HepG2 (cell line): Measurements from ENCODE around the gene GPR107. TPM values are rescaled to one million over a fixed set of nuclear protein-coding genes. Genes with fewer than 3 reads are reported as not detected.

Experiments used
- ATAC-seq: fragments of 200-7000 bp; cut with Tn5 transposase; 3 replicates; pipeline ENCODE4 v1.9.1; 2020; ENCODE audit warnings: mild to moderate bottlenecking, moderate library complexity
- BruUV-seq: library from RNA; stranded (reverse); fragments of 400-500 nt; replicated peaks from 2 replicates; lab custom pipeline; 2021; lab: Mats Ljungman, UMichigan
- CTCF ChIA-PET: fragments of 300-600 bp; formaldehyde crosslinking; extraction: SDS; loops from one replicate; lab custom pipeline; 2021; ENCODE audit warnings: low total read pairs, inconsistent platforms, low intra/inter-chr PET ratio; lab: Yijun Ruan, JAX
- POLR2A ChIA-PET: fragments of 350-600 bp; sonication (Branson Sonifier 250); formaldehyde crosslinking; loops from one replicate; lab custom pipeline; 2020; ENCODE audit warnings: antibody characterized with exemption, inconsistent platforms; lab: Yijun Ruan, JAX
- DNase-seq: peaks from one replicate; pipeline ENCODE4 v3.0.0-alpha.2; 2015; ENCODE audit warnings: low spot score
- FAIRE-seq: peaks from 3 replicates; lab custom pipeline; 2011; peaks lifted over from hg19 to GRCh38; lab: Jason Lieb, UNC
- H2AFZ ChIP-seq: one replicate; pipeline ENCODE4 v1.6.1; 2011; ENCODE audit warnings: low read length, inconsistent platforms
- H3K27ac ChIP-seq: fragments of 300-600 bp; 3 replicates; pipeline ENCODE4 v1.8.0; 2011; ENCODE audit warnings: mixed run types, mild to moderate bottlenecking, mixed read lengths, low read length, inconsistent platforms; ENCODE audit not compliant: insufficient read depth; ENCODE audit errors: extremely low read length
- H3K27me3 ChIP-seq, 2 experiments: fragments of 200-600 bp in 1 of 2; 2 replicates in 1 of 2; 3 replicates in 1 of 2; pipeline versions ENCODE4 v1.6.0 to v1.8.0; 2011; ENCODE audit warnings: low read length in 2 of 2, mild to moderate bottlenecking in 2 of 2, moderate library complexity in 2 of 2, inconsistent platforms in 1 of 2; ENCODE audit not compliant: insufficient read depth in 2 of 2, control insufficient read depth in 1 of 2
- H3K36me3 ChIP-seq, 2 experiments: fragments of 200-600 bp in 1 of 2; replicated peaks in 1 of 2; 2 replicates in 1 of 2; 3 replicates in 1 of 2; pipeline versions ENCODE4 v1.5.1 to v1.8.0; 2011; ENCODE audit warnings: low read length in 2 of 2, inconsistent platforms in 1 of 2; ENCODE audit not compliant: insufficient read depth in 2 of 2, control insufficient read depth in 1 of 2
- H3K4me1 ChIP-seq: 2 replicates; pipeline ENCODE4 v1.5.1; 2012; ENCODE audit warnings: low read length, inconsistent platforms; ENCODE audit not compliant: insufficient read depth
- H3K4me2 ChIP-seq: 2 replicates; pipeline ENCODE4 v1.6.0; 2011; ENCODE audit warnings: low read depth, low read length, inconsistent platforms
- H3K4me3 ChIP-seq, 3 experiments: fragments of 200-600 bp in 1 of 3; sonication (generic), shearing (Covaris generic) in 1 of 3; replicated peaks in 1 of 3; 2 replicates each; pipeline ENCODE4 v1.5.1; 2011 to 2016; ENCODE audit warnings: low read length in 3 of 3, inconsistent platforms in 2 of 3, low read depth in 2 of 3, mild to moderate bottlenecking in 2 of 3, control low read depth in 1 of 3, mixed read lengths in 1 of 3; ENCODE audit not compliant: insufficient read depth in 1 of 3
- H3K79me2 ChIP-seq: one replicate; pipeline ENCODE4 v1.6.1; 2011; ENCODE audit warnings: low read length, inconsistent platforms; ENCODE audit not compliant: insufficient read depth
- H3K9ac ChIP-seq: 2 replicates; pipeline ENCODE4 v1.6.0; 2011; ENCODE audit warnings: mild to moderate bottlenecking, low read depth, low read length, inconsistent platforms; ENCODE audit not compliant: insufficient read depth
- H3K9me3 ChIP-seq: 2 replicates; pipeline ENCODE4 v1.5.1; 2012; ENCODE audit warnings: mild to moderate bottlenecking, low read length
- H4K20me1 ChIP-seq: 2 replicates; pipeline ENCODE4 v1.6.0; 2011; ENCODE audit warnings: inconsistent platforms, mild to moderate bottlenecking, low read length, moderate library complexity; ENCODE audit not compliant: insufficient read depth
- CEBPB ChIP-seq: IDR thresholded peaks from 2 replicates; pipeline ENCODE4 v1.6.1; 2011; ENCODE audit warnings: low read depth, low read length, improper control_type of control experiment, borderline replicate concordance
- PITX1 ChIP-seq: sonication (generic); formaldehyde crosslinking; IDR thresholded peaks from 2 replicates; pipeline ENCODE4 v1.5.1; 2020; ENCODE audit warnings: mild to moderate bottlenecking, missing genetic modification reagents
- TARDBP ChIP-seq: sonication (generic); formaldehyde crosslinking; IDR thresholded peaks from 2 replicates; pipeline ENCODE4 v1.8.0; 2022; ENCODE audit warnings: mild to moderate bottlenecking, missing genetic modification reagents
- ZBTB20 ChIP-seq: sonication (generic); formaldehyde crosslinking; IDR thresholded peaks from 2 replicates; pipeline ENCODE4 v1.8.1; 2023; ENCODE audit warnings: missing genetic modification reagents, low read depth, mild to moderate bottlenecking, borderline replicate concordance
- ZNF331 ChIP-seq: sonication (generic); formaldehyde crosslinking; IDR thresholded peaks from 2 replicates; pipeline ENCODE4 v1.4.0; 2020; ENCODE audit warnings: missing genetic modification reagents
- WGBS: methylation state at CpG from one replicate; pipeline ENCODE4 v1.1.6; 2017; ENCODE audit warnings: low lambda C conversion rate; 5-methylcytosine and 5-hydroxymethylcytosine counted together
- in situ Hi-C: cut with HindIII; loops from 2 replicates; pipeline ENCODE4 v1.10.0; 2017; ENCODE audit warnings: low pct_unique_long_range_greater_than_20kb; ENCODE audit not compliant: extremely low pct_ligation_motif_present
- intact Hi-C: fragments of 100-400 bp; cut with micrococcal nuclease; formaldehyde crosslinking; loops from one replicate; pipeline ENCODE4 v1.10.0; 2022; ENCODE audit not compliant: unreplicated experiment
- polyA plus RNA-seq, 8 experiments: library from polyadenylated mRNA; depleted of rRNA in 3 of 8; stranded (reverse) in 7 of 8; unstranded in 1 of 8; fragments of >200 nt; fragmentation: Illumina TruSeq in 4 of 8; extraction: Trizol in 4 of 8; gene quantifications; 2 replicates each; pipeline versions ENCODE4 v1.2.1 to v1.2.3, GENCODE V29; 2011 to 2016; ENCODE audit warnings: low read depth in 4 of 8, missing spikeins in 1 of 8, mixed read lengths in 1 of 8; ENCODE audit not compliant: insufficient read depth in 1 of 8
- total RNA-seq, 5 experiments: library from RNA; depleted of rRNA; stranded (reverse); fragments of >200 nt; fragmentation: Illumina TruSeq; extraction: Trizol; gene quantifications; 2 replicates each; pipeline ENCODE4 v1.2.3, GENCODE V29; 2016; ENCODE audit warnings: low read depth in 1 of 5

The GPR107 gene
- total and polyA plus RNA-seq, 2 of the 13 experiments (the other 11 are each of a cell fraction or from before 2014, with no cell fraction given) = 22.5 to 24.4 TPM

- no peak for DNase-seq
- Histone ChIP-seq H3K27me3 (peaks cover 5 to 25% of the 10 kb centered on the region in 2 experiments; a peak in 4 of 5 replicates), H3K27ac (no peak overlapping the region), H2AFZ (no peak overlapping the region), H3K4me1 (peaks cover 16% of the 10 kb centered on the region; the same call in 1 of the 2 replicates), H3K9ac (no peak overlapping the region), H3K4me3 (no peak overlapping the region), H3K36me3 (no peaks in the 10 kb centered on the region), H4K20me1 (no peaks in the 10 kb centered on the region), H3K9me3 (no peaks in the 10 kb centered on the region), H3K4me2 (peak overlapping the region; percentile 67; the same call in 1 of the 2 replicates), H3K79me2 (no peaks in the 10 kb centered on the region)
- in situ Hi-C loops = no loop called here
- FAIRE-seq = no peak
- POLR2A ChIA-PET = no interaction called here
- intact Hi-C loops = no loop called here
- BruUV-seq = no TSS peak
- WGBS = 83% methylated on average over 4 of the region's 9 CpGs
- TF ChIP-seq TARDBP (CRISPR knock-in tag) (no peak), CEBPB (peak; percentile 17; the same call in 1 of the 2 replicates)
- CTCF ChIA-PET = no interaction called here
- ATAC-seq = no peak; the same call in 2 of the 3 replicates
Observed at GRCh38 chr9:130173666-130173983, 119.9 kb downstream of the GPR107 start.

- no peaks in the 10 kb centered on the region for H4K20me1 ChIP-seq
- H3K4me3 ChIP-seq = no peak overlapping the region
- POLR2A ChIA-PET = no interaction called here
- TF ChIP-seq ZNF331 (CRISPR knock-in tag) (no peak), ZBTB20 (CRISPR knock-in tag) (no peak), PITX1 (CRISPR knock-in tag) (no peak)
- no peak overlapping the region for H3K4me2 ChIP-seq
- H3K9me3 ChIP-seq = no peaks in the 10 kb centered on the region
- no peak for DNase-seq
- no peak for ATAC-seq
- in situ Hi-C loops = no loop called here
- peaks cover 5 to 21% of the 10 kb centered on the region in 2 experiments; a peak in 4 of 5 replicates for H3K27me3 ChIP-seq
- FAIRE-seq = no peak
- 100% methylated on average over 1 of the region's 9 CpGs for WGBS
- no peak overlapping the region for H3K27ac ChIP-seq
- H3K79me2 ChIP-seq = no peaks in the 10 kb centered on the region
- CTCF ChIA-PET = no interaction called here
- H3K36me3 ChIP-seq = no peaks in the 10 kb centered on the region
- peaks cover 16% of the 10 kb centered on the region; the same call in 1 of the 2 replicates for H3K4me1 ChIP-seq
- BruUV-seq = no TSS peak
- no peak overlapping the region for H3K9ac ChIP-seq
- no peak overlapping the region for H2AFZ ChIP-seq
- intact Hi-C loops = no loop called here
Observed at GRCh38 chr9:130174025-130174424, 120.3 kb downstream of the GPR107 start.
